GM12878 (cell line): ENCODE results near the gene NTPCR. TPM values are rescaled to one million over a fixed set of nuclear protein-coding genes. Genes with fewer than 3 reads are reported as not detected.

Experiments
- ATAC-seq: fragments of 200-7000 bp; cut with Tn5 transposase; 3 replicates; pipeline ENCODE4 v1.9.1; 2020; ENCODE audit warnings: mild to moderate bottlenecking, moderate library complexity
- BruUV-seq: library from RNA; stranded (reverse); fragments of 400-500 nt; replicated peaks from 2 replicates; lab custom pipeline; 2021; lab: Mats Ljungman, UMichigan
- CTCF ChIA-PET: fragments of 300-600 bp; sonication (Branson Sonifier 250); formaldehyde crosslinking; extraction: SDS; loops from one replicate; lab custom pipeline; 2021; ENCODE audit warnings: inconsistent platforms; lab: Yijun Ruan, JAX
- POLR2A ChIA-PET: fragments of 350-600 bp; formaldehyde crosslinking; extraction: SDS; loops from one replicate; lab custom pipeline; 2021; ENCODE audit warnings: inconsistent platforms; lab: Charles Lee
- RAD21 ChIA-PET: fragments of 300-600 bp; sonication (Branson Sonifier 250); formaldehyde crosslinking; loops from one replicate; lab custom pipeline; 2023; ENCODE audit warnings: antibody characterized with exemption; ENCODE audit not compliant: unreplicated experiment; lab: Charles Lee
- SMC1A ChIA-PET: fragments of 300-600 bp; sonication (Branson Sonifier 250); formaldehyde crosslinking; loops from one replicate; lab custom pipeline; 2023; ENCODE audit not compliant: unreplicated experiment, uncharacterized antibody; lab: Charles Lee
- DNase-seq: peaks from one replicate; pipeline ENCODE4 v3.0.0-alpha.2; 2011; ENCODE audit warnings: low read depth, low spot score
- FAIRE-seq: peaks from 3 replicates; lab custom pipeline; 2011; peaks lifted over from hg19 to GRCh38; lab: Jason Lieb, UNC
- H2AFZ ChIP-seq: 2 replicates; pipeline ENCODE4 v1.6.0; 2011; ENCODE audit warnings: low read depth, low read length, control low read depth; ENCODE audit not compliant: control insufficient read depth
- H3K27ac ChIP-seq: 2 replicates; pipeline ENCODE4 v1.5.1; 2011; ENCODE audit warnings: control low read depth; ENCODE audit not compliant: control insufficient read depth, insufficient read depth
- H3K27me3 ChIP-seq, 2 experiments: replicated peaks in 1 of 2; 2 replicates each; pipeline versions ENCODE4 v1.6.0 to v1.6.1; 2011; ENCODE audit warnings: low read length in 1 of 2; ENCODE audit not compliant: control insufficient read depth in 2 of 2, insufficient read depth in 2 of 2
- H3K36me3 ChIP-seq, 2 experiments: 2 replicates each; pipeline ENCODE4 v1.5.1; 2011; ENCODE audit warnings: low read length in 1 of 2; ENCODE audit not compliant: control insufficient read depth in 2 of 2, insufficient read depth in 2 of 2
- H3K4me1 ChIP-seq: 2 replicates; pipeline ENCODE4 v1.6.1; 2011; ENCODE audit warnings: mild to moderate bottlenecking, low read length, moderate library complexity, mixed read lengths; ENCODE audit not compliant: control insufficient read depth, insufficient read depth
- H3K4me2 ChIP-seq: 2 replicates; pipeline ENCODE4 v1.6.0; 2011; ENCODE audit warnings: control low read depth; ENCODE audit not compliant: control insufficient read depth, insufficient read depth
- H3K4me3 ChIP-seq: fragments of 200-600 bp; sonication (generic); 2 replicates; pipeline ENCODE4 v1.5.1; 2016
- H3K79me2 ChIP-seq: 2 replicates; pipeline ENCODE4 v1.6.0; 2011; ENCODE audit warnings: low read length; ENCODE audit not compliant: control insufficient read depth, insufficient read depth
- H3K9ac ChIP-seq: 2 replicates; pipeline ENCODE4 v1.8.0; 2011; ENCODE audit warnings: low read length, control low read depth, mixed read lengths; ENCODE audit not compliant: control insufficient read depth, insufficient read depth
- H3K9me3 ChIP-seq: replicated peaks from 3 replicates; pipeline ENCODE4 v1.5.1; 2011; ENCODE audit warnings: mild to moderate bottlenecking, low read length; ENCODE audit not compliant: control insufficient read depth, insufficient read depth
- H4K20me1 ChIP-seq: 2 replicates; pipeline ENCODE4 v1.6.0; 2011; ENCODE audit not compliant: control insufficient read depth, insufficient read depth
- BCL11A ChIP-seq: IDR thresholded peaks from 2 replicates; pipeline ENCODE4 v1.6.1; 2011; ENCODE audit warnings: low read depth, low read length
- DPF2 ChIP-seq: fragments of 450-650 bp; IDR thresholded peaks from 2 replicates; pipeline ENCODE4 v1.6.1; 2017; ENCODE audit warnings: mild to moderate bottlenecking
- KAT2A ChIP-seq: conservative IDR thresholded peaks from 2 replicates; pipeline ENCODE4 v1.6.1; 2011; ENCODE audit warnings: low read depth, low read length; ENCODE audit not compliant: control insufficient read depth
- MTA2 ChIP-seq: fragments of 450-650 bp; IDR thresholded peaks from 2 replicates; pipeline ENCODE4 v1.6.1; 2016; ENCODE audit warnings: low read depth, mild to moderate bottlenecking, moderate library complexity
- POLR2A ChIP-seq: IDR thresholded peaks from 2 replicates; pipeline ENCODE4 v1.6.1; 2011; ENCODE audit warnings: low read depth, mild to moderate bottlenecking, low read length
- RB1 ChIP-seq: fragments of 450-650 bp; formaldehyde crosslinking; IDR thresholded peaks from 2 replicates; pipeline ENCODE4 v1.6.1; 2017; ENCODE audit warnings: mild to moderate bottlenecking, borderline replicate concordance
- SREBF2 ChIP-seq: IDR thresholded peaks from 2 replicates; pipeline ENCODE4 v1.6.1; 2012; ENCODE audit warnings: mild to moderate bottlenecking, low read length
- SUZ12 ChIP-seq: fragments of 200-600 bp; sonication (generic); IDR thresholded peaks from one replicate; pipeline ENCODE4 v1.6.1; 2018; ENCODE audit warnings: antibody characterized with exemption, mild to moderate bottlenecking; ENCODE audit not compliant: unreplicated experiment
- TARDBP ChIP-seq: IDR thresholded peaks from 2 replicates; pipeline ENCODE4 v1.6.1; 2016; ENCODE audit warnings: borderline replicate concordance
- TCF3 ChIP-seq: IDR thresholded peaks from 2 replicates; pipeline ENCODE4 v1.6.1; 2012; ENCODE audit warnings: low read depth, mild to moderate bottlenecking, low read length, borderline replicate concordance; ENCODE audit not compliant: insufficient read depth
- ZSCAN29 ChIP-seq: fragments of 450-650 bp; IDR thresholded peaks from 2 replicates; pipeline ENCODE4 v1.6.1; 2017; ENCODE audit warnings: mild to moderate bottlenecking, moderate library complexity
- WGBS: methylation state at CpG from one replicate; pipeline ENCODE4 v1.1.6; 2016; ENCODE audit warnings: low lambda C conversion rate; ENCODE audit not compliant: insufficient replicate concordance, insufficient coverage; ENCODE audit errors: missing lambda C conversion rate; 5-methylcytosine and 5-hydroxymethylcytosine counted together
- in situ Hi-C: fragments of 300-500 bp; cut with MboI; formaldehyde crosslinking; loops from 9 replicates; pipeline ENCODE4 v1.14.3; 2018; ENCODE audit warnings: mixed read lengths
- intact Hi-C: fragments of 100-400 bp; cut with micrococcal nuclease; formaldehyde crosslinking; loops from one replicate; pipeline ENCODE4 v1.14.2; 2022; ENCODE audit not compliant: unreplicated experiment
- polyA plus RNA-seq, 11 experiments: library from polyadenylated mRNA; depleted of rRNA in 4 of 11; unstranded in 6 of 11; stranded (reverse) in 5 of 11; fragments of >200 nt; fragmentation: Nextera tagmentation in 4 of 11; fragmentation: Illumina TruSeq in 1 of 11; extraction: Ambion mirVana in 4 of 11; extraction: Trizol in 1 of 11; gene quantifications; 1 replicate in 1 of 11; 2 replicates in 10 of 11; pipeline versions ENCODE4 v1.2.1 to v1.2.3, GENCODE V29; 2011 to 2016; ENCODE audit warnings: inconsistent platforms in 2 of 11, missing spikeins in 2 of 11, low read depth in 1 of 11
- total RNA-seq, 4 experiments: library from RNA; depleted of rRNA in 3 of 4; stranded (reverse); fragments of >200 nt in 3 of 4; fragmentation: Illumina TruSeq in 1 of 4; extraction: Trizol in 1 of 4; gene quantifications; 2 replicates each; pipeline versions ENCODE4 v1.2.1 to v1.2.3, GENCODE V29; 2013 to 2021
- TF ChIP-seq, protein P1 (sequence below): fragments of 450-650 bp; IDR thresholded peaks from 2 replicates; pipeline ENCODE4 v1.6.1; 2017; ENCODE audit warnings: borderline replicate concordance
- TF ChIP-seq, protein P2 (sequence below): fragments of 450-650 bp; IDR thresholded peaks from 2 replicates; pipeline ENCODE4 v1.6.1; 2014; ENCODE audit warnings: mild to moderate bottlenecking
- TF ChIP-seq, protein P3 (sequence below): IDR thresholded peaks from 2 replicates; pipeline ENCODE4 v1.6.1; 2012; ENCODE audit warnings: low read depth, low read length, improper control_type of control experiment

NTPCR gene
- total and polyA plus RNA-seq, 10 of the 15 experiments (the other 5 are each of a cell fraction or from before 2014, with no cell fraction given): 25.4 to 109 (median 56.6) TPM

DNA sequence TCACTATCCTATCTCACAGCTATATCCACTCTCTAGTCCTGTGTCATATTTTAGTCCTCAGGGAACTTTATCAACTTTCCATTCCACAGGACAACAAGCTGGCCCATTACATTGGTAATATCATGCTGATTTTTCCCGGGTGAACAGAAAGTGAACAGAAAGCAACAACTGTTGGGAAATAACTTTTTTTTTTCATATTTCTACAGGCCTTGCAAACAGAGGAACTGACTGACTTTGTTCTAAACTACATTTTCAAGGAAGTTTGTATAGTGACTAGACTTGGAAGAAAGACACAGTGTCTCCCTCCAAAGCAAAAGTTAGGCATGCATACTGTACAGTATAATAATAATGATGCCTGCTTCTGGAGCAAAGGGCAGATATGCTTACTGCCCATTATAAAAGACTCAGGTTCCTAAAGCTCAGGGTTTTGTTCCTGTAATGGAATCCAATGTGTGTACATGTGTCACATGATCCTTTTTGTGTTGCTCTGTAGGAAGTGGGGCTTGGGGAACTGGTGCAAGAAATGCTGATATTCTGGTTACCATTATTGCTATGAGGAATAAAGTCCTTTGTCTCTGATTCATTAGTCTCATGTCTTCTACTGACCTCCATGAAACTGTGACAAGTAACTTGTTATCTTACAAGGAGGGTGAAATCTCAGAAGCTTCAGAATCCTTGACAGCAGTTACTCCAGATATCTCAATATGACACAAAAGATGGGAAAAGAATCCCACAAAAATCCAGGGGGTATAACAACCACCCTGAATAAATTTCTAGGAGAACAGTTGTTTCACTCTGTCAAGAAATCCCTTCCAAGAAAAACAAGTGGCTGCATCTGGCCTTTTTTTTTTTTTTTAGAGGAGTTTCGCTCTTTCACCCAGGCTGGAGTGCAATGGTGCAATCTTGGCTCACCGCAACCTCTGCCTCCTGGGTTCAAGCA, 17.7 kb upstream of the NTPCR start:
- ChIA-PET CTCF (interaction anchor here (1.4 kb wide), 1 partner anchor 9 kb away, joined by 3 read pairs; no protein-coding TSS in a partner anchor), POLR2A (no interaction called here), SMC1A (interaction anchor here (1.8 kb wide), 1 partner anchor 74 kb away, joined by 4 read pairs; no protein-coding TSS in a partner anchor), RAD21 (no interaction called here)
- DNase-seq (no peak), ATAC-seq (no peak), FAIRE-seq (no peak)
- no TSS peak for BruUV-seq
- H3K36me3 ChIP-seq: no peaks in the 10 kb centered on the region
- no peaks in the 10 kb centered on the region for H4K20me1 ChIP-seq
- H3K4me2 ChIP-seq: no peak overlapping the region
- H2AFZ ChIP-seq: no peak overlapping the region
- no peak for TF ChIP-seq SUZ12
- intact Hi-C loops (no loop called here), in situ Hi-C loops (no loop called here)
- no peaks in the 10 kb centered on the region for H3K79me2 ChIP-seq
- no peaks in the 10 kb centered on the region for H3K4me1 ChIP-seq
- H3K4me3 ChIP-seq: no peak overlapping the region
- H3K27ac ChIP-seq: no peak overlapping the region
- H3K27me3 ChIP-seq: no peaks in the 10 kb centered on the region
- WGBS: 52% methylated on average over 3 of the region's 3 CpGs
- H3K9me3 ChIP-seq: no peaks in the 10 kb centered on the region
- no peak overlapping the region for H3K9ac ChIP-seq

DNA sequence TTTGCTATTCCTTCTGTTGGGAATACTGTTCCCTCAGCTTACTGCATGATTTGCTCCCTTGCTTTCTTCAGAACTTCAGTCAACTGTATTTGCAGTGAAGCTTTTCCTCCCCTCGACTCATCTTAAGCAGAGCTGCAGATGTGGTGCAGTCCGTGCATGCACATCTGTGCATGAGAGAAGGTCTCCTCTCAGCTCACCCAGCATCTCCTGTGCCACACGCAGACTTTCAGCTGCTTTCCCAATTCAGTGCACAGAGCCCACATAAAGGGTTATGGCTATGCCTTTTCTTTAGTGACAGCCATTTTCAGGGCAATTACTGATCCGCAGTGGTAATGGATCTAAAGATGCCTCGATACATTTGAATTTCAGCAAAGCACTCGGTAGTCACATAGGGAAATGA, 13.5 kb upstream of the NTPCR start:
- Histone ChIP-seq H3K4me2 (no peak overlapping the region), H3K79me2 (no peaks in the 10 kb centered on the region), H2AFZ (no peak overlapping the region), H3K36me3 (no peaks in the 10 kb centered on the region), H3K4me3 (no peak overlapping the region), H4K20me1 (no peaks in the 10 kb centered on the region), H3K9ac (no peak overlapping the region), H3K27me3 (no peaks in the 10 kb centered on the region), H3K4me1 (no peaks in the 10 kb centered on the region), H3K27ac (no peak overlapping the region), H3K9me3 (no peaks in the 10 kb centered on the region)
- intact Hi-C loops (no loop called here), in situ Hi-C loops (no loop called here)
- WGBS: 59% methylated on average over 6 of the region's 6 CpGs
- RAD21 ChIA-PET: no interaction called here
- POLR2A ChIA-PET: interaction anchor here (0.7 to 1.0 kb wide), 2 partner anchors 10 to 25 kb away, joined by 3 read pairs; no protein-coding TSS in a partner anchor
- ATAC-seq (no peak), FAIRE-seq (no peak), DNase-seq (no peak)
- CTCF ChIA-PET: no interaction called here
- BruUV-seq: no TSS peak
- SMC1A ChIA-PET: no interaction called here
- no peak for TF ChIP-seq KAT2A
- no peak for TF ChIP-seq DPF2
- TF ChIP-seq TCF3: no peak
- TF ChIP-seq TARDBP: no peak
- TF ChIP-seq, protein P1, sequence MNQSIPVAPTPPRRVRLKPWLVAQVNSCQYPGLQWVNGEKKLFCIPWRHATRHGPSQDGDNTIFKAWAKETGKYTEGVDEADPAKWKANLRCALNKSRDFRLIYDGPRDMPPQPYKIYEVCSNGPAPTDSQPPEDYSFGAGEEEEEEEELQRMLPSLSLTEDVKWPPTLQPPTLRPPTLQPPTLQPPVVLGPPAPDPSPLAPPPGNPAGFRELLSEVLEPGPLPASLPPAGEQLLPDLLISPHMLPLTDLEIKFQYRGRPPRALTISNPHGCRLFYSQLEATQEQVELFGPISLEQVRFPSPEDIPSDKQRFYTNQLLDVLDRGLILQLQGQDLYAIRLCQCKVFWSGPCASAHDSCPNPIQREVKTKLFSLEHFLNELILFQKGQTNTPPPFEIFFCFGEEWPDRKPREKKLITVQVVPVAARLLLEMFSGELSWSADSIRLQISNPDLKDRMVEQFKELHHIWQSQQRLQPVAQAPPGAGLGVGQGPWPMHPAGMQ: no peak
- TF ChIP-seq RB1: no peak
- no peak for TF ChIP-seq ZSCAN29
- TF ChIP-seq MTA2: no peak
- TF ChIP-seq, protein P2, sequence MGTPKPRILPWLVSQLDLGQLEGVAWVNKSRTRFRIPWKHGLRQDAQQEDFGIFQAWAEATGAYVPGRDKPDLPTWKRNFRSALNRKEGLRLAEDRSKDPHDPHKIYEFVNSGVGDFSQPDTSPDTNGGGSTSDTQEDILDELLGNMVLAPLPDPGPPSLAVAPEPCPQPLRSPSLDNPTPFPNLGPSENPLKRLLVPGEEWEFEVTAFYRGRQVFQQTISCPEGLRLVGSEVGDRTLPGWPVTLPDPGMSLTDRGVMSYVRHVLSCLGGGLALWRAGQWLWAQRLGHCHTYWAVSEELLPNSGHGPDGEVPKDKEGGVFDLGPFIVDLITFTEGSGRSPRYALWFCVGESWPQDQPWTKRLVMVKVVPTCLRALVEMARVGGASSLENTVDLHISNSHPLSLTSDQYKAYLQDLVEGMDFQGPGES: no peak
- no peak for TF ChIP-seq POLR2A
- no peak for TF ChIP-seq BCL11A
- TF ChIP-seq, protein P3, sequence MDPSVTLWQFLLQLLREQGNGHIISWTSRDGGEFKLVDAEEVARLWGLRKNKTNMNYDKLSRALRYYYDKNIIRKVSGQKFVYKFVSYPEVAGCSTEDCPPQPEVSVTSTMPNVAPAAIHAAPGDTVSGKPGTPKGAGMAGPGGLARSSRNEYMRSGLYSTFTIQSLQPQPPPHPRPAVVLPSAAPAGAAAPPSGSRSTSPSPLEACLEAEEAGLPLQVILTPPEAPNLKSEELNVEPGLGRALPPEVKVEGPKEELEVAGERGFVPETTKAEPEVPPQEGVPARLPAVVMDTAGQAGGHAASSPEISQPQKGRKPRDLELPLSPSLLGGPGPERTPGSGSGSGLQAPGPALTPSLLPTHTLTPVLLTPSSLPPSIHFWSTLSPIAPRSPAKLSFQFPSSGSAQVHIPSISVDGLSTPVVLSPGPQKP: no peak
- no peak for TF ChIP-seq SREBF2
